IMR-90 (cell line): ENCODE results near the gene LY9. TPM values are rescaled to one million over a fixed set of nuclear protein-coding genes. Genes with fewer than 3 reads are reported as not detected.

Experiments
- ATAC-seq: fragments of 200-7000 bp; cut with Tn5 transposase; 2 replicates; pipeline ENCODE4 v1.9.1; 2020; ENCODE audit warnings: low read depth, mild to moderate bottlenecking, moderate library complexity
- BruUV-seq: library from RNA; stranded (reverse); fragments of 400-500 nt; replicated peaks from 2 replicates; lab custom pipeline; 2021; lab: Mats Ljungman, UMichigan
- CTCF ChIA-PET: fragments of 300-600 bp; formaldehyde crosslinking; extraction: SDS; loops from one replicate; lab custom pipeline; 2021; ENCODE audit warnings: antibody characterized with exemption; lab: Yijun Ruan, JAX
- POLR2A ChIA-PET: fragments of 300-600 bp; sonication (Branson Sonifier 250); formaldehyde crosslinking; loops from one replicate; lab custom pipeline; 2022; ENCODE audit warnings: antibody characterized with exemption; ENCODE audit not compliant: unreplicated experiment; lab: Charles Lee
- DNase-seq: peaks from one replicate; pipeline ENCODE4 v3.0.0; 2013
- H2AFZ ChIP-seq: replicated peaks from 2 replicates; pipeline ENCODE3; 2013; ENCODE audit warnings: low read length, mild to moderate bottlenecking; ENCODE audit not compliant: poor library complexity
- H2AK5ac ChIP-seq: 2 replicates; pipeline ENCODE4 v1.6.1; 2013; ENCODE audit warnings: low read depth, low read length, inconsistent platforms
- H2AK9ac ChIP-seq: replicated peaks from 2 replicates; pipeline ENCODE3; 2013; ENCODE audit warnings: mild to moderate bottlenecking, low read depth, low read length, moderate library complexity; ENCODE audit not compliant: poor library complexity
- H2BK120ac ChIP-seq: 2 replicates; pipeline ENCODE4 v1.6.1; 2013; ENCODE audit warnings: low read depth, low read length, inconsistent platforms
- H2BK15ac ChIP-seq: 3 replicates; pipeline ENCODE4 v1.6.1; 2013; ENCODE audit warnings: low read depth, low read length, inconsistent platforms
- H2BK20ac ChIP-seq: 2 replicates; pipeline ENCODE4 v1.6.1; 2013; ENCODE audit warnings: low read depth, mild to moderate bottlenecking, inconsistent platforms, low read length, moderate library complexity
- H2BK5ac ChIP-seq: 2 replicates; pipeline ENCODE4 v1.6.1; 2013; ENCODE audit warnings: mild to moderate bottlenecking, low read depth, low read length, inconsistent platforms; ENCODE audit not compliant: poor library complexity, severe bottlenecking
- H3K14ac ChIP-seq: replicated peaks from 2 replicates; pipeline ENCODE4 v1.6.1; 2013; ENCODE audit warnings: low read depth, low read length, inconsistent platforms
- H3K18ac ChIP-seq: 2 replicates; pipeline ENCODE4 v1.6.1; 2013; ENCODE audit warnings: low read depth, low read length, control low read depth
- H3K23ac ChIP-seq: 2 replicates; pipeline ENCODE4 v1.6.1; 2013; ENCODE audit warnings: low read depth, low read length, inconsistent platforms
- H3K27ac ChIP-seq: 2 replicates; pipeline ENCODE4 v1.5.1; 2013; ENCODE audit warnings: mild to moderate bottlenecking, control low read depth, low read length; ENCODE audit not compliant: insufficient read depth
- H3K27me3 ChIP-seq: 2 replicates; pipeline ENCODE4 v1.6.1; 2013; ENCODE audit warnings: low read length; ENCODE audit not compliant: control insufficient read depth, insufficient read depth
- H3K36me3 ChIP-seq: 2 replicates; pipeline ENCODE4 v1.6.1; 2013; ENCODE audit warnings: low read length, mixed read lengths; ENCODE audit not compliant: control insufficient read depth, insufficient read depth
- H3K4ac ChIP-seq: 2 replicates; pipeline ENCODE4 v1.6.1; 2013; ENCODE audit warnings: low read depth, low read length, inconsistent platforms
- H3K4me1 ChIP-seq: 2 replicates; pipeline ENCODE4 v1.6.1; 2013; ENCODE audit warnings: low read length, mixed read lengths; ENCODE audit not compliant: control insufficient read depth, insufficient read depth
- H3K4me2 ChIP-seq: 2 replicates; pipeline ENCODE4 v1.6.1; 2013; ENCODE audit warnings: low read depth, mild to moderate bottlenecking, control low read depth, low read length, moderate library complexity
- H3K4me3 ChIP-seq: 2 replicates; pipeline ENCODE4 v1.5.1; 2013; ENCODE audit warnings: low read depth, mild to moderate bottlenecking, control low read depth, low read length, moderate library complexity; ENCODE audit not compliant: insufficient read depth
- H3K56ac ChIP-seq: 2 replicates; pipeline ENCODE4 v1.6.1; 2013; ENCODE audit warnings: low read length, inconsistent platforms; ENCODE audit not compliant: insufficient read depth; ENCODE audit errors: extremely low read depth
- H3K79me1 ChIP-seq, 2 experiments: 2 replicates each; pipeline ENCODE4 v1.6.1; 2013; ENCODE audit warnings: low read length in 2 of 2, inconsistent platforms in 1 of 2, low read depth in 1 of 2
- H3K9ac ChIP-seq: 2 replicates; pipeline ENCODE4 v1.6.1; 2013; ENCODE audit warnings: low read depth, low read length, control low read depth
- H3K9me1 ChIP-seq: 2 replicates; pipeline ENCODE4 v1.6.1; 2013; ENCODE audit warnings: low read length, inconsistent platforms; ENCODE audit not compliant: insufficient read depth
- H3K9me3 ChIP-seq: 2 replicates; pipeline ENCODE4 v1.6.1; 2013; ENCODE audit warnings: low read length; ENCODE audit not compliant: control insufficient read depth, insufficient read depth
- H4K20me1 ChIP-seq: 2 replicates; pipeline ENCODE4 v1.6.1; 2013; ENCODE audit warnings: low read length, inconsistent platforms; ENCODE audit not compliant: insufficient read depth
- H4K5ac ChIP-seq: 2 replicates; pipeline ENCODE4 v1.6.1; 2013; ENCODE audit warnings: mild to moderate bottlenecking, low read depth, low read length, control low read depth
- H4K8ac ChIP-seq, 2 experiments: 2 replicates each; pipeline ENCODE4 v1.6.1; 2013; ENCODE audit warnings: low read depth in 2 of 2, low read length in 2 of 2, control low read depth in 1 of 2, inconsistent platforms in 1 of 2
- H4K91ac ChIP-seq: 2 replicates; pipeline ENCODE4 v1.6.1; 2013; ENCODE audit warnings: low read depth, low read length, inconsistent platforms; ENCODE audit not compliant: insufficient read depth
- FOS ChIP-seq: fragments of 150-350 bp; IDR thresholded peaks from 2 replicates; pipeline ENCODE4 v1.6.1; 2016; ENCODE audit warnings: low read depth, low read length
- MAFK ChIP-seq: IDR thresholded peaks from 2 replicates; pipeline ENCODE4 v1.6.1; 2012; ENCODE audit warnings: low read depth, low read length, improper control_type of control experiment
- RAD21 ChIP-seq: IDR thresholded peaks from 2 replicates; pipeline ENCODE4 v1.6.1; 2012; ENCODE audit warnings: low read length, improper control_type of control experiment
- RCOR1 ChIP-seq: IDR thresholded peaks from 2 replicates; pipeline ENCODE4 v1.6.1; 2012; ENCODE audit warnings: mild to moderate bottlenecking, low read length, improper control_type of control experiment; ENCODE audit not compliant: insufficient replicate concordance
- RFX5 ChIP-seq: IDR thresholded peaks from 2 replicates; pipeline ENCODE4 v1.8.0; 2012; ENCODE audit warnings: low read depth, mild to moderate bottlenecking, low read length, moderate library complexity
- USF2 ChIP-seq: fragments of 150-350 bp; IDR thresholded peaks from 2 replicates; pipeline ENCODE4 v1.6.1; 2017; ENCODE audit warnings: mild to moderate bottlenecking, antibody characterized with exemption, low read length, low read depth
- dilution Hi-C: fragments of 300-500 bp; cut with HindIII; formaldehyde crosslinking; loops from one replicate; pipeline ENCODE4 v1.14.3; 2018; ENCODE audit warnings: low sequenced_read_pairs; ENCODE audit not compliant: unreplicated experiment
- in situ Hi-C: fragments of 300-500 bp; cut with MboI; formaldehyde crosslinking; loops from 3 replicates; pipeline ENCODE4 v1.14.3; 2019; ENCODE audit warnings: low sequenced_read_pairs, inconsistent platforms, mixed read lengths
- intact Hi-C: fragments of 100-400 bp; cut with micrococcal nuclease; formaldehyde crosslinking; loops from 2 replicates; pipeline ENCODE4 v1.10.0; 2022
- polyA plus RNA-seq, 3 experiments: library from polyadenylated mRNA; depleted of rRNA; stranded (reverse); fragments of >200 nt; gene quantifications; 2 replicates each; pipeline ENCODE4 v1.2.3, GENCODE V29; 2012; ENCODE audit warnings: low replicate concordance in 1 of 3
- total RNA-seq: library from RNA; depleted of rRNA; stranded (reverse); fragments of >200 nt; gene quantifications from 2 replicates; pipeline ENCODE4 v1.2.3, GENCODE V29; 2012

Gene LY9
- total and polyA plus RNA-seq, 2 of the 4 experiments (the other 2 are of a cell fraction), result not detected

GRCh38 chr1:160753594-160753993 is 42.4 kb upstream of the LY9 start:
- no peak overlapping the region for H4K5ac ChIP-seq
- TF ChIP-seq RCOR1 (no peak), RFX5 (no peak), USF2 (no peak), MAFK (no peak), RAD21 (no peak), FOS (no peak)
- in situ Hi-C loops, result no loop called here
- no peaks in the 10 kb centered on the region for H3K79me1 ChIP-seq
- no peak overlapping the region for H2BK15ac ChIP-seq
- no peaks in the 10 kb centered on the region for H4K20me1 ChIP-seq
- intact Hi-C loops, result no loop called here
- H3K23ac ChIP-seq, result no peak overlapping the region
- no peak overlapping the region for H3K4me2 ChIP-seq
- H3K27ac ChIP-seq, result no peak overlapping the region
- POLR2A ChIA-PET, result no interaction called here
- no peak overlapping the region for H3K56ac ChIP-seq
- H3K27me3 ChIP-seq, result no peaks in the 10 kb centered on the region
- CTCF ChIA-PET, result no interaction called here
- H3K4ac ChIP-seq, result no peak overlapping the region
- H3K9me3 ChIP-seq, result no peaks in the 10 kb centered on the region
- no peaks in the 10 kb centered on the region for H3K36me3 ChIP-seq
- no peaks in the 10 kb centered on the region for H3K9me1 ChIP-seq
- no peak overlapping the region for H2BK20ac ChIP-seq
- no peak for ATAC-seq
- DNase-seq, result no peak
- no peak overlapping the region for H2AK9ac ChIP-seq
- no peak overlapping the region for H2AK5ac ChIP-seq
- dilution Hi-C loops, result no loop called here
- H2BK5ac ChIP-seq, result no peak overlapping the region
- no peak overlapping the region for H3K14ac ChIP-seq
- no peak overlapping the region for H2BK120ac ChIP-seq
- H3K9ac ChIP-seq, result no peak overlapping the region
- no peak overlapping the region for H2AFZ ChIP-seq
- H4K91ac ChIP-seq, result no peak overlapping the region
- no TSS peak for BruUV-seq
- no peaks in the 10 kb centered on the region for H3K4me1 ChIP-seq
- no peak overlapping the region for H4K8ac ChIP-seq
- no peak overlapping the region for H3K18ac ChIP-seq
- no peak overlapping the region for H3K4me3 ChIP-seq
